Tibial nerve (tissue), 4 donors: ENCODE results near the gene CLSTN3. TPM values are rescaled to one million over a fixed set of nuclear protein-coding genes. Genes with fewer than 3 reads are reported as not detected.
A peak's percentile ranks its signal among the peaks of the same experiment; 100 is the strongest.

Experiments used
- DNase-seq, 2 donors: peaks; one replicate each; pipeline ENCODE4 v3.0.0-alpha.2; 2019; ENCODE audit warnings: low spot score in 2 of 2
- H3K27ac ChIP-seq, 4 donors: fragments of 200-600 bp; sonication (generic) in 3 of 4; one replicate each; pipeline ENCODE4 v1.5.1; 2017 to 2019; ENCODE audit warnings: mild to moderate bottlenecking in 1 of 4
- H3K27me3 ChIP-seq, 2 donors: fragments of 200-600 bp; sonication (generic) in 1 of 2; one replicate each; pipeline versions ENCODE4 v1.5.1 to v1.6.0; 2017 to 2019
- H3K36me3 ChIP-seq, 3 donors: fragments of 200-600 bp; sonication (generic); one replicate each; pipeline ENCODE4 v1.5.1; 2018 to 2019
- H3K4me1 ChIP-seq, 4 donors: fragments of 200-600 bp; sonication (generic) in 3 of 4; one replicate each; pipeline ENCODE4 v1.5.1; 2017 to 2019
- H3K4me3 ChIP-seq, 4 donors: fragments of 200-600 bp; sonication (generic) in 3 of 4; one replicate each; pipeline ENCODE4 v1.5.1; 2017 to 2019; ENCODE audit warnings: mild to moderate bottlenecking in 1 of 4, moderate library complexity in 1 of 4
- H3K9me3 ChIP-seq, 4 donors: fragments of 200-600 bp; sonication (generic) in 3 of 4; one replicate each; pipeline ENCODE4 v1.5.1; 2017 to 2019
- EP300 ChIP-seq, 2 donors: sonication (generic); formaldehyde crosslinking; IDR thresholded peaks; one replicate each; pipeline ENCODE4 v1.6.1; 2017; ENCODE audit warnings: antibody characterized with exemption in 2 of 2, mild to moderate bottlenecking in 1 of 2
- POLR2A ChIP-seq, 2 donors: fragments of 450-650 bp; IDR thresholded peaks; one replicate each; pipeline ENCODE4 v1.6.1; 2017; ENCODE audit warnings: antibody characterized with exemption in 2 of 2, mild to moderate bottlenecking in 2 of 2, moderate library complexity in 2 of 2
- WGBS, 2 donors: methylation state at CpG; one replicate each; pipeline ENCODE4 v1.1.5; 2018; 5-methylcytosine and 5-hydroxymethylcytosine counted together
- total RNA-seq, 4 donors: library from RNA; depleted of rRNA; stranded (reverse); fragments of >200 nt; gene quantifications; one replicate each; pipeline ENCODE4 v1.1.0, GENCODE V29; 2016
- TF ChIP-seq, protein P1 (sequence below), 5 experiments: fragments of 200-600 bp in 3 of 5; fragments of 450-650 bp in 2 of 5; sonication (generic) in 3 of 5; IDR thresholded peaks; one replicate each; pipeline ENCODE4 v1.5.1; 2016 to 2019; ENCODE audit warnings: antibody characterized with exemption in 5 of 5, mild to moderate bottlenecking in 3 of 5, moderate library complexity in 2 of 5

The CLSTN3 gene
- total RNA-seq, 4 donors from 2014 or later: 40.0 to 112 (median 79.6) TPM

DNA sequence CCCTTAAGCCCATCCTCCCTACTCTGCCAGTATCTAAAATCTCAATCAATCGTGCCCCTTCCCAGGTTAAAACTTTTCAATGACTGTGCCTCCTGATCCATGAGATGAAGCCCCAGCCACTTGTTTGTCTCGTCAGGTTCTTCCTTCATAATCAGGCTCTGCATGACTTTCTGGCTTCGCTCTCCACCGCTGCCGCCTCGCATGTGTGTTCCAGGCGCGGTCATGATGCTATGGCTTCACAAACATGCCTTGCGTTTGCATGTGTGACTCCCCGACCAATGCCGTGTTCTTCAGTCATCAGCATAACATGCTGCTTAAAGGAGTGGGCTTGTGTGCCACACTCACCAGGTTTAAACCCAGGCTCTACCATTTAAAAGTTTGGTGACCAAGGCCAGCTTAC lies 16.2 kb upstream of the CLSTN3 start:
- peaks cover 0 to 38% (median 8%) of the 10 kb centered on the region in 4 donors for H3K4me1 ChIP-seq
- H3K9me3 ChIP-seq: no peaks in the 10 kb centered on the region
- peak overlapping the region in 1 of 4 donors; percentile 72 for H3K27ac ChIP-seq
- no peak for DNase-seq
- no peak for TF ChIP-seq POLR2A (IDR thresholded peaks at IDR 0.05)
- TF ChIP-seq, protein P1, sequence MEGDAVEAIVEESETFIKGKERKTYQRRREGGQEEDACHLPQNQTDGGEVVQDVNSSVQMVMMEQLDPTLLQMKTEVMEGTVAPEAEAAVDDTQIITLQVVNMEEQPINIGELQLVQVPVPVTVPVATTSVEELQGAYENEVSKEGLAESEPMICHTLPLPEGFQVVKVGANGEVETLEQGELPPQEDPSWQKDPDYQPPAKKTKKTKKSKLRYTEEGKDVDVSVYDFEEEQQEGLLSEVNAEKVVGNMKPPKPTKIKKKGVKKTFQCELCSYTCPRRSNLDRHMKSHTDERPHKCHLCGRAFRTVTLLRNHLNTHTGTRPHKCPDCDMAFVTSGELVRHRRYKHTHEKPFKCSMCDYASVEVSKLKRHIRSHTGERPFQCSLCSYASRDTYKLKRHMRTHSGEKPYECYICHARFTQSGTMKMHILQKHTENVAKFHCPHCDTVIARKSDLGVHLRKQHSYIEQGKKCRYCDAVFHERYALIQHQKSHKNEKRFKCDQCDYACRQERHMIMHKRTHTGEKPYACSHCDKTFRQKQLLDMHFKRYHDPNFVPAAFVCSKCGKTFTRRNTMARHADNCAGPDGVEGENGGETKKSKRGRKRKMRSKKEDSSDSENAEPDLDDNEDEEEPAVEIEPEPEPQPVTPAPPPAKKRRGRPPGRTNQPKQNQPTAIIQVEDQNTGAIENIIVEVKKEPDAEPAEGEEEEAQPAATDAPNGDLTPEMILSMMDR (IDR thresholded peaks at IDR 0.05): no peak
- TF ChIP-seq EP300 (IDR thresholded peaks at IDR 0.05): no peak
- H3K36me3 ChIP-seq: peaks cover 0 to 37% (median 4%) of the 10 kb centered on the region in 3 donors
- 85 to 87% methylated on average over 11 of the region's 11 CpGs for WGBS, 2 donors
- H3K27me3 ChIP-seq: no peaks in the 10 kb centered on the region
- no peak overlapping the region for H3K4me3 ChIP-seq

DNA sequence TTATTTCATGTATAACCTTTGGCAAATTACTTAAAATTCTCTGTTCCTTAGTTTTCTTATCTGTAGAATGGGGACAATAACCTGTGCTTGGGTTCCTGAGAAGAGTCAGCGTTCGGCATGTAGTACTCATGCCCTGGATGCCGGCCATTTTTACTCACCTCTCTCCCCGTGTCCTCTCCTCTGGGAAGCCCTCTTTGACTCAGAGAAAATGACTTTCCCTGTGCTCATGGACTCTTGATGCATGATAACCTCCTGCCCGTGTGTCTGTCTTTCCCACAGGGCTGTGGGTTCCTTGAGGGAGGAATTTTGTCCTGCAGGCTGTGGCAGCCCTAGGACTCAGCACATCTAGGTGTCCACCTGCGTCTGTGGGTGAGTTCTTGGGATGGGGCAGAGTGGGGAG lies 15.3 kb upstream of the CLSTN3 start:
- DNase-seq: no peak
- H3K9me3 ChIP-seq: no peaks in the 10 kb centered on the region
- peaks cover 0 to 37% (median 4%) of the 10 kb centered on the region in 3 donors for H3K36me3 ChIP-seq
- TF ChIP-seq, protein P1 (IDR thresholded peaks at IDR 0.05): no peak
- TF ChIP-seq EP300 (IDR thresholded peaks at IDR 0.05): no peak
- TF ChIP-seq POLR2A (IDR thresholded peaks at IDR 0.05): no peak
- 87% methylated on average over 6 of the region's 6 CpGs for WGBS, 2 donors
- no peaks in the 10 kb centered on the region for H3K27me3 ChIP-seq
- peaks cover 0 to 31% (median 4%) of the 10 kb centered on the region in 4 donors for H3K4me1 ChIP-seq
- no peak overlapping the region for H3K27ac ChIP-seq
- no peak overlapping the region for H3K4me3 ChIP-seq

DNA sequence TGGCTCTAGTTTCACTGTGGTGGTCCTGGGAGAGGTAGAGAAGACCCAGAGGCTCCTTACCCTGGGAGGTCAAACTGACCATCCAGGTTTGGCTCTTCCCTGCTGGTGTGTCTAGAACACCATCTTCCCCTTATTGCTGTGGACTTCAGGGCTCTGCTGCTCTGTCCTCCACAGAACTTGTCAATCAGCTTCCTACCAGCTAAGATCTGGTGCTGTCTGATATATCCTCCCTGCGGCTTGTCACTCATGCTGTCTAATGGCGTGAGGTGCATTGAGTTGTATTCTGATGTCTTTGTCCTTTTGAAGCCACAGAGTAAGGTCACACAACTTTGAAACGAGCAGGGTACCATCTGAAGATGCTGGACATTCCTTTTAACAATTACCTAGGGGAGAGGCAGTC lies 14.0 kb upstream of the CLSTN3 start:
- Histone ChIP-seq H3K9me3 (no peaks in the 10 kb centered on the region), H3K27me3 (no peaks in the 10 kb centered on the region), H3K36me3 (peaks cover 0 to 37% (median 4%) of the 10 kb centered on the region in 3 donors), H3K27ac (no peak overlapping the region), H3K4me3 (no peak overlapping the region), H3K4me1 (peaks cover 0 to 22% (median 4%) of the 10 kb centered on the region in 4 donors)
- TF ChIP-seq, protein P1 (IDR thresholded peaks at IDR 0.05): no peak
- no peak for TF ChIP-seq POLR2A (IDR thresholded peaks at IDR 0.05)
- TF ChIP-seq EP300 (IDR thresholded peaks at IDR 0.05): no peak
- no peak for DNase-seq
- WGBS, 2 donors: 83 to 88% methylated on average over 3 of the region's 3 CpGs

DNA sequence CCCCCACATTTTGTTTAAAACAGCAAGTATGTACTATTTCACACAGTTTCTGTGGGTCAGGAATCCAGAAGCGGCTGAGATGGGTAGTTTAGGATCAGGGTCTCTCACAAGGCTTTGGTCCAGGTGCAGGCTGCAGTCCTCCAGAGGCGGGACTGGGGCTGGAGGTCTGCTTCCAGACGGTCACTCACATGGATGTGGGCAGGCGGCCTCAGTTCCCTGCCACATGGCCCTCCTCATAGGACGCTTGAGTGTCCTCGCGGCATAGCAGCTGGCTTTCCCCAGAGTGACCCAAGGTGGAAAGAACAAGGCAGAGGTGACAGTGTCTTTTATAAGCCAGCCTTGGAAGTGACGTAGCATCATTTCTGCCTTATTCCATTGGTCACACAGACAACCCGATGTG lies 13.3 kb upstream of the CLSTN3 start:
- WGBS, 2 donors: 86 to 94% methylated on average over 9 of the region's 9 CpGs
- no peak overlapping the region for H3K4me3 ChIP-seq
- H3K36me3 ChIP-seq: peaks cover 0 to 37% (median 4%) of the 10 kb centered on the region in 3 donors
- H3K4me1 ChIP-seq: peaks cover 0 to 17% (median 4%) of the 10 kb centered on the region in 4 donors
- no peaks in the 10 kb centered on the region for H3K27me3 ChIP-seq
- H3K9me3 ChIP-seq: no peaks in the 10 kb centered on the region
- H3K27ac ChIP-seq: no peak overlapping the region
- DNase-seq: no peak
- TF ChIP-seq POLR2A (IDR thresholded peaks at IDR 0.05): no peak
- TF ChIP-seq, protein P1 (IDR thresholded peaks at IDR 0.05): no peak
- no peak for TF ChIP-seq EP300 (IDR thresholded peaks at IDR 0.05)

DNA sequence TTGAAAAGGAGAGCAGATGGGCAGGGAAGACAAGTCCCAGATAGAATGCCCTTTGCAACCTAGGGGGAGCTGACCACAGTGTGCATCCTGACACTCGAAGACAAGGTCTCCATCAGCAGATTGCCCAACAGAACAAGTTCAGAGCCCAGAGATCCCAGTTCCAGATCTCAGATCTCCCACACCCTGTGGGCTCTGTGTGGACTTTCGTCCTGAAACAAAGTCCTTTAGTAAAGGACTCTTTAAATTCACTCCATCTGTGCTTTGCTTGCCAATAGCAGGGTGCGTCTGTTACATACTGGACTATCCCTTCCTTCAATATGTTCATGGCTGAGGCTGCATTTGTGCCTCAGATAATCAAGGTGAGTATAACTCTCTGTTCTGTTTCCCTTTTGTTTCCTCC lies 12.5 kb upstream of the CLSTN3 start:
- H3K4me1 ChIP-seq: peaks cover 0 to 17% (median 2%) of the 10 kb centered on the region in 4 donors
- H3K36me3 ChIP-seq: peaks cover 0 to 37% (median 4%) of the 10 kb centered on the region in 3 donors
- no peak for DNase-seq
- H3K27me3 ChIP-seq: no peaks in the 10 kb centered on the region
- 81 to 85% methylated on average over 3 of the region's 3 CpGs for WGBS, 2 donors
- H3K4me3 ChIP-seq: no peak overlapping the region
- no peak overlapping the region for H3K27ac ChIP-seq
- TF ChIP-seq, protein P1 (IDR thresholded peaks at IDR 0.05): no peak
- TF ChIP-seq EP300 (IDR thresholded peaks at IDR 0.05): no peak
- no peak for TF ChIP-seq POLR2A (IDR thresholded peaks at IDR 0.05)
- no peaks in the 10 kb centered on the region for H3K9me3 ChIP-seq
